Vagina (tissue), 2 donors: Measurements from ENCODE around the gene GUCY1B1.

Experiments
- POLR2A ChIP-seq, 2 donors: fragments of 450-650 bp; IDR thresholded peaks; one replicate each; pipeline ENCODE4 v1.6.1; 2017; ENCODE audit warnings: antibody characterized with exemption in 2 of 2, mild to moderate bottlenecking in 2 of 2, moderate library complexity in 2 of 2
- POLR2AphosphoS5 ChIP-seq, 2 donors: sonication (generic); formaldehyde crosslinking; IDR thresholded peaks; one replicate each; pipeline ENCODE4 v1.9.0; 2017; ENCODE audit warnings: antibody characterized with exemption in 2 of 2, mild to moderate bottlenecking in 2 of 2, low read depth in 1 of 2; ENCODE audit not compliant: insufficient read depth in 1 of 2
- TF ChIP-seq, protein P1 (sequence below), 3 experiments: fragments of 450-650 bp in 2 of 3; fragments of 200-600 bp in 1 of 3; sonication (generic) in 1 of 3; IDR thresholded peaks; one replicate each; pipeline ENCODE4 v1.5.1; 2017 to 2019; ENCODE audit warnings: antibody characterized with exemption in 3 of 3, mild to moderate bottlenecking in 2 of 3, moderate library complexity in 2 of 3

DNA sequence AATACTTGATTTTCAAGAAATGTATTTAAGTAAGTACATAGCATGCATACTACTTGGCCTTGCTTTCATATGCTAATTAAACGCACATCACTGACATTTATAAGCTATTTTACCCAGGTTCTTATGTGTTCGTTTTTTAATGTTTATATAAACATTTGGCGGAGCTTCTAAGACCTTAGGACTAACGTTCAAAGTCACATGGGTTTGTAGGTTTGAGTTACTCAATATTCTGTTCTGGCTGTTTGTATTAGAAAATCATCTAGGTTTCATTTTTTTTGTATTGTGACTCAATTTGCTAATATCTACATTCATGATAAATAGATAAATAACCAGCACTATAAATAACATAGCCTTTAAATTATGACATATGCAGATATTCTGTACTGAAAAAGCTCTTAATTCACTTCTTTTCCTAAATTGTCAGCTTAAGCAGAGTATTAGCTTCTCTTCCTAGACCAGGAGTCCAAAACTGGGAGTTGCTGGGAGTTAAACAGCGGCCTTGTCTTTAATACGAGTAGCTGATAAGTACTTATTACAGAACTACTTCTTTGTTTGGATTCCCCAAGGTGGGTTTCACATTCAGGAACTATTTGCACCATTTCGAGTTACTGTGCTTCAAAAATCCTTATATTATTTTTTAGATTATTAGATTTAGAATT is 42.0 kb downstream of the GUCY1B1 start:
- TF ChIP-seq, protein P1, sequence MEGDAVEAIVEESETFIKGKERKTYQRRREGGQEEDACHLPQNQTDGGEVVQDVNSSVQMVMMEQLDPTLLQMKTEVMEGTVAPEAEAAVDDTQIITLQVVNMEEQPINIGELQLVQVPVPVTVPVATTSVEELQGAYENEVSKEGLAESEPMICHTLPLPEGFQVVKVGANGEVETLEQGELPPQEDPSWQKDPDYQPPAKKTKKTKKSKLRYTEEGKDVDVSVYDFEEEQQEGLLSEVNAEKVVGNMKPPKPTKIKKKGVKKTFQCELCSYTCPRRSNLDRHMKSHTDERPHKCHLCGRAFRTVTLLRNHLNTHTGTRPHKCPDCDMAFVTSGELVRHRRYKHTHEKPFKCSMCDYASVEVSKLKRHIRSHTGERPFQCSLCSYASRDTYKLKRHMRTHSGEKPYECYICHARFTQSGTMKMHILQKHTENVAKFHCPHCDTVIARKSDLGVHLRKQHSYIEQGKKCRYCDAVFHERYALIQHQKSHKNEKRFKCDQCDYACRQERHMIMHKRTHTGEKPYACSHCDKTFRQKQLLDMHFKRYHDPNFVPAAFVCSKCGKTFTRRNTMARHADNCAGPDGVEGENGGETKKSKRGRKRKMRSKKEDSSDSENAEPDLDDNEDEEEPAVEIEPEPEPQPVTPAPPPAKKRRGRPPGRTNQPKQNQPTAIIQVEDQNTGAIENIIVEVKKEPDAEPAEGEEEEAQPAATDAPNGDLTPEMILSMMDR (IDR thresholded peaks at IDR 0.05): no peak
- TF ChIP-seq POLR2A (IDR thresholded peaks at IDR 0.05) (no peak), POLR2AphosphoS5 (IDR thresholded peaks at IDR 0.05; ENCODE audit: insufficient read depth in 1 of 2, low read depth in 1 of 2) (no peak)
